Thyroid gland (tissue), 4 donors: ENCODE results near the gene DIO3.

ENCODE experiments used
- CTCF ChIP-seq, 6 experiments: fragments of 200-600 bp in 3 of 6; fragments of 450-650 bp in 3 of 6; sonication (generic) in 3 of 6; IDR thresholded peaks; one replicate each; pipeline ENCODE4 v1.5.1; 2016 to 2019; ENCODE audit warnings: antibody characterized with exemption in 6 of 6, mild to moderate bottlenecking in 2 of 6, inconsistent platforms in 1 of 6, moderate library complexity in 1 of 6
- POLR2A ChIP-seq, 2 donors: fragments of 450-650 bp; IDR thresholded peaks; one replicate each; pipeline ENCODE4 v1.6.1; 2017; ENCODE audit warnings: antibody characterized with exemption in 2 of 2, mild to moderate bottlenecking in 2 of 2, moderate library complexity in 1 of 2

GRCh38 chr14:101521978-101522377, 39.3 kb upstream of the DIO3 start:
- TF ChIP-seq POLR2A (IDR thresholded peaks at IDR 0.05) (no peak), CTCF (IDR thresholded peaks at IDR 0.05) (no peak)
